Mucosa of gallbladder (tissue), 1 donor: ENCODE measurements around the gene ZBTB2. TPM values are rescaled to one million over a fixed set of nuclear protein-coding genes. Genes with fewer than 3 reads are reported as not detected.
"Not testable (repeated sequence)": the region's sequence is repeated elsewhere in the genome, so short reads cannot be mapped to it uniquely, and the experiment has no call there.

ENCODE experiments used
- DNase-seq: peaks from one replicate; pipeline ENCODE4 v3.0.0-alpha.2; 2020; ENCODE audit warnings: low spot score
- total RNA-seq: library from RNA; stranded (reverse); gene quantifications from one replicate; pipeline ENCODE4 v1.2.1, GENCODE V29; 2021
- donor health status: DM: no; HTN: no; CAD: no.

ZBTB2 gene
- total RNA-seq, 1 donor from 2014 or later = 9.1 TPM

GRCh38 chr6:151374036-151374683, 17.2 kb downstream of the ZBTB2 start:
- DNase-seq = no peak

GRCh38 chr6:151372164-151372563, 19.2 kb downstream of the ZBTB2 start:
- no peak for DNase-seq

- no peak for DNase-seq
These were observed 20.8 kb downstream of the ZBTB2 start for GRCh38 chr6:151370509-151371078.

- no peak for DNase-seq
These were observed 26.1 kb downstream of the ZBTB2 start for GRCh38 chr6:151365233-151365632.

- no peak for DNase-seq
These were observed 31.9 kb downstream of the ZBTB2 start for GRCh38 chr6:151359486-151359885.

GRCh38 chr6:151358475-151358874, 32.9 kb downstream of the ZBTB2 start:
- DNase-seq = no peak

- no peak for DNase-seq
These were observed 33.5 kb downstream of the ZBTB2 start for GRCh38 chr6:151357758-151358436.

- not testable (repeated sequence) for DNase-seq
These were observed 34.4 kb downstream of the ZBTB2 start for GRCh38 chr6:151356983-151357382.

- DNase-seq = no peak
These were observed 37.6 kb downstream of the ZBTB2 start for GRCh38 chr6:151353795-151354194.

- DNase-seq = no peak
These were observed 38.7 kb downstream of the ZBTB2 start for GRCh38 chr6:151352410-151353396.

GRCh38 chr6:151351731-151352130, 39.6 kb downstream of the ZBTB2 start:
- no peak for DNase-seq

- no peak for DNase-seq
These were observed 40.1 kb downstream of the ZBTB2 start for GRCh38 chr6:151351146-151351700.

GRCh38 chr6:151350442-151351145, 40.8 kb downstream of the ZBTB2 start:
- no peak for DNase-seq

- no peak for DNase-seq
These were observed 41.6 kb downstream of the ZBTB2 start for GRCh38 chr6:151349651-151350270.

GRCh38 chr6:151342750-151343149, 48.6 kb downstream of the ZBTB2 start:
- not testable (repeated sequence) for DNase-seq

GRCh38 chr6:151341476-151342195, 49.7 kb downstream of the ZBTB2 start:
- no peak for DNase-seq

GRCh38 chr6:151340219-151340978, 51.0 kb downstream of the ZBTB2 start:
- no peak for DNase-seq

- DNase-seq = no peak
These were observed 52.0 kb downstream of the ZBTB2 start for GRCh38 chr6:151339369-151339768.

GRCh38 chr6:151338651-151339200, 52.6 kb downstream of the ZBTB2 start:
- DNase-seq = no peak
